Naive B cell (primary cell): ENCODE data around the gene SEPTIN10. TPM values are rescaled to one million over a fixed set of nuclear protein-coding genes. Genes with fewer than 3 reads are reported as not detected.
"Not testable (repeated sequence)": the region's sequence is repeated elsewhere in the genome, so short reads cannot be mapped to it uniquely, and the experiment has no call there.

Experiments used
- ATAC-seq, 2 donors: fragments of 150-1000 bp; cut with Tn5 transposase; 2 replicates each; pipeline ENCODE4 v1.10.0; 2021; ENCODE audit warnings: low read depth in 2 of 2, mild to moderate bottlenecking in 2 of 2, moderate library complexity in 2 of 2
- DNase-seq: peaks from one replicate; pipeline ENCODE4 v3.0.0; 2022
- H3K27ac Mint-ChIP-seq, 6 donors: one replicate each; pipeline ENCODE4 v1.8.0; 2020 to 2022; ENCODE audit warnings: mild to moderate bottlenecking in 6 of 6, mixed read lengths in 6 of 6, moderate library complexity in 5 of 6, inconsistent platforms in 2 of 6
- H3K27me3 Mint-ChIP-seq, 3 donors: one replicate each; pipeline ENCODE4 v1.8.0; 2021 to 2022; ENCODE audit warnings: mixed read lengths in 3 of 3, mild to moderate bottlenecking in 1 of 3
- H3K36me3 Mint-ChIP-seq, 2 donors: one replicate each; pipeline ENCODE4 v1.8.0; 2020 to 2022; ENCODE audit warnings: mixed read lengths in 2 of 2, inconsistent platforms in 1 of 2, mild to moderate bottlenecking in 1 of 2
- H3K4me1 Mint-ChIP-seq, 3 donors: one replicate each; pipeline ENCODE4 v1.8.0; 2020 to 2022; ENCODE audit warnings: mixed read lengths in 3 of 3, inconsistent platforms in 1 of 3, mild to moderate bottlenecking in 1 of 3, moderate library complexity in 1 of 3
- H3K4me3 Mint-ChIP-seq, 8 donors: one replicate each; pipeline ENCODE4 v1.8.0; 2020 to 2022; ENCODE audit warnings: mild to moderate bottlenecking in 8 of 8, mixed read lengths in 8 of 8, moderate library complexity in 8 of 8, inconsistent platforms in 2 of 8
- H3K9me3 Mint-ChIP-seq, 7 donors: one replicate each; pipeline ENCODE4 v1.8.0; 2020 to 2022; ENCODE audit warnings: mixed read lengths in 7 of 7, mild to moderate bottlenecking in 5 of 7, inconsistent platforms in 2 of 7, moderate library complexity in 1 of 7
- polyA plus RNA-seq, 6 donors: library from polyadenylated mRNA; unstranded; fragments of 300-500 nt; fragmentation: Illumina TruSeq; gene quantifications; one replicate each; pipeline ENCODE4 v1.2.3, GENCODE V29; 2021; ENCODE audit warnings: low read depth in 6 of 6

SEPTIN10 gene
- polyA plus RNA-seq, 6 donors from 2014 or later: 0.41 to 1.8 (median 0.84) TPM; not detected in 1

- no peaks in the 10 kb centered on the region for H3K4me1 Mint-ChIP-seq
- H3K9me3 Mint-ChIP-seq: peaks cover 0 to 3% (median 0%) of the 10 kb centered on the region in 7 donors
- H3K27me3 Mint-ChIP-seq: peaks cover 0 to 8% (median 6%) of the 10 kb centered on the region in 3 donors
- DNase-seq (no peak), ATAC-seq (no peak)
- H3K36me3 Mint-ChIP-seq: no peaks in the 10 kb centered on the region
- peak overlapping the region in 1 of 8 donors; percentile 42 for H3K4me3 Mint-ChIP-seq
- H3K27ac Mint-ChIP-seq: no peak overlapping the region
Observed at GRCh38 chr2:109644571-109645275, 31.0 kb upstream of the SEPTIN10 start.

- H3K9me3 Mint-ChIP-seq, ATAC-seq, H3K36me3 Mint-ChIP-seq, H3K27ac Mint-ChIP-seq, H3K27me3 Mint-ChIP-seq, H3K4me3 Mint-ChIP-seq, H3K4me1 Mint-ChIP-seq, DNase-seq: not testable (repeated sequence)
Observed at GRCh38 chr2:109640000-109640399, 26.2 kb upstream of the SEPTIN10 start.

- Mint-ChIP-seq H3K9me3 (no peaks in the 10 kb centered on the region), H3K4me3 (no peak overlapping the region), H3K27me3 (peaks cover 0 to 11% (median 0%) of the 10 kb centered on the region in 3 donors), H3K4me1 (no peaks in the 10 kb centered on the region), H3K27ac (no peak overlapping the region), H3K36me3 (no peaks in the 10 kb centered on the region)
- ATAC-seq: no peak
- DNase-seq: no peak
Observed at GRCh38 chr2:109638795-109639194, 25.0 kb upstream of the SEPTIN10 start.

GRCh38 chr2:109637749-109638570 is 24.2 kb upstream of the SEPTIN10 start:
- DNase-seq (no peak), ATAC-seq (no peak)
- Mint-ChIP-seq H3K4me3 (no peak overlapping the region), H3K27me3 (peaks cover 0 to 11% (median 6%) of the 10 kb centered on the region in 3 donors), H3K36me3 (no peaks in the 10 kb centered on the region), H3K4me1 (no peaks in the 10 kb centered on the region), H3K9me3 (peaks cover 0 to 2% (median 0%) of the 10 kb centered on the region in 7 donors), H3K27ac (no peak overlapping the region)

- H3K4me3 Mint-ChIP-seq: no peak overlapping the region
- H3K27ac Mint-ChIP-seq: no peak overlapping the region
- no peaks in the 10 kb centered on the region for H3K4me1 Mint-ChIP-seq
- H3K9me3 Mint-ChIP-seq: peaks cover 0 to 2% (median 0%) of the 10 kb centered on the region in 7 donors
- no peaks in the 10 kb centered on the region for H3K36me3 Mint-ChIP-seq
- ATAC-seq (no peak), DNase-seq (no peak)
- H3K27me3 Mint-ChIP-seq: peaks cover 0 to 11% (median 8%) of the 10 kb centered on the region in 3 donors
Observed at GRCh38 chr2:109636317-109636716, 22.6 kb upstream of the SEPTIN10 start.

GRCh38 chr2:109635426-109636304 is 21.9 kb upstream of the SEPTIN10 start:
- Mint-ChIP-seq H3K27ac (no peak overlapping the region), H3K27me3 (peaks cover 0 to 13% (median 8%) of the 10 kb centered on the region in 3 donors), H3K36me3 (no peaks in the 10 kb centered on the region), H3K4me3 (no peak overlapping the region), H3K9me3 (peaks cover 0 to 2% (median 0%) of the 10 kb centered on the region in 7 donors), H3K4me1 (no peaks in the 10 kb centered on the region)
- ATAC-seq: no peak
- DNase-seq: no peak

- ATAC-seq (no peak), DNase-seq (no peak)
- H3K4me1 Mint-ChIP-seq: no peaks in the 10 kb centered on the region
- H3K36me3 Mint-ChIP-seq: no peaks in the 10 kb centered on the region
- peaks cover 0 to 2% (median 0%) of the 10 kb centered on the region in 7 donors for H3K9me3 Mint-ChIP-seq
- H3K27me3 Mint-ChIP-seq: peaks cover 0 to 17% (median 8%) of the 10 kb centered on the region in 3 donors
- peak overlapping the region in 1 of 6 donors; percentile 39 for H3K27ac Mint-ChIP-seq
- H3K4me3 Mint-ChIP-seq: no peak overlapping the region
Observed at GRCh38 chr2:109633284-109633961, 19.7 kb upstream of the SEPTIN10 start.

- H3K36me3 Mint-ChIP-seq: no peaks in the 10 kb centered on the region
- no peaks in the 10 kb centered on the region for H3K4me1 Mint-ChIP-seq
- H3K27ac Mint-ChIP-seq: no peak overlapping the region
- DNase-seq (no peak), ATAC-seq (no peak)
- H3K4me3 Mint-ChIP-seq: no peak overlapping the region
- H3K9me3 Mint-ChIP-seq: peaks cover 0 to 2% (median 0%) of the 10 kb centered on the region in 7 donors
- H3K27me3 Mint-ChIP-seq: peaks cover 6 to 17% (median 8%) of the 10 kb centered on the region in 3 donors
Observed at GRCh38 chr2:109632158-109632789, 18.5 kb upstream of the SEPTIN10 start.

- H3K36me3 Mint-ChIP-seq: no peaks in the 10 kb centered on the region
- DNase-seq (no peak), ATAC-seq (no peak)
- H3K9me3 Mint-ChIP-seq: peaks cover 0 to 2% (median 0%) of the 10 kb centered on the region in 7 donors
- H3K27ac Mint-ChIP-seq: no peak overlapping the region
- H3K4me3 Mint-ChIP-seq: no peak overlapping the region
- H3K27me3 Mint-ChIP-seq: peaks cover 7 to 16% (median 8%) of the 10 kb centered on the region in 3 donors
- H3K4me1 Mint-ChIP-seq: no peaks in the 10 kb centered on the region
Observed at GRCh38 chr2:109631741-109632140, 18.0 kb upstream of the SEPTIN10 start.

- peaks cover 0 to 2% (median 0%) of the 10 kb centered on the region in 7 donors for H3K9me3 Mint-ChIP-seq
- no peak for ATAC-seq
- no peak overlapping the region for H3K27ac Mint-ChIP-seq
Observed at GRCh38 chr2:109630441-109631430, 17.0 kb upstream of the SEPTIN10 start.

GRCh38 chr2:109629867-109630266 is 16.1 kb upstream of the SEPTIN10 start:
- Mint-ChIP-seq H3K27ac (no peak overlapping the region), H3K36me3 (no peaks in the 10 kb centered on the region), H3K4me3 (no peak overlapping the region), H3K4me1 (no peaks in the 10 kb centered on the region), H3K27me3 (peaks cover 7 to 22% (median 8%) of the 10 kb centered on the region in 3 donors), H3K9me3 (peaks cover 0 to 2% (median 0%) of the 10 kb centered on the region in 7 donors)
- DNase-seq: no peak
- no peak for ATAC-seq

More at GRCh38 chr2:109630441-109631430, 17.0 kb upstream of the SEPTIN10 start:
- Mint-ChIP-seq H3K27me3 (peaks cover 7 to 22% (median 8%) of the 10 kb centered on the region in 3 donors), H3K36me3 (no peaks in the 10 kb centered on the region), H3K4me1 (no peaks in the 10 kb centered on the region), H3K4me3 (no peak overlapping the region)
- no peak for DNase-seq
